Kidney (tissue), 14 donors: ENCODE results near the gene GPR68. TPM values are rescaled to one million over a fixed set of nuclear protein-coding genes. Genes with fewer than 3 reads are reported as not detected.

Experiments used
- DNase-seq, 5 donors: peaks; one replicate each; pipeline ENCODE4 v3.0.0-alpha.2; 2013 to 2020
- FAIRE-seq: peaks from 2 replicates; lab custom pipeline; 2012; peaks lifted over from hg19 to GRCh38; lab: Jason Lieb, UNC
- H3K27ac ChIP-seq, 2 donors: one replicate each; pipeline ENCODE4 v1.7.0; 2013; ENCODE audit warnings: low read depth in 2 of 2, low read length in 2 of 2, inconsistent platforms in 1 of 2
- H3K27me3 ChIP-seq: one replicate; pipeline ENCODE4 v1.7.1; 2013; ENCODE audit warnings: low read length, inconsistent platforms; ENCODE audit not compliant: control insufficient read depth, insufficient read depth
- H3K36me3 ChIP-seq, 3 donors: one replicate each; pipeline versions ENCODE4 v1.7.0 to v1.7.1; 2013; ENCODE audit warnings: low read length in 3 of 3, control low read depth in 1 of 3, inconsistent platforms in 1 of 3; ENCODE audit not compliant: insufficient read depth in 3 of 3, control insufficient read depth in 2 of 3
- H3K4me1 ChIP-seq, 3 donors: one replicate each; pipeline versions ENCODE4 v1.7.0 to v1.7.1; 2013; ENCODE audit warnings: low read length in 3 of 3, inconsistent platforms in 1 of 3, low read depth in 1 of 3; ENCODE audit not compliant: control insufficient read depth in 2 of 3, insufficient read depth in 2 of 3
- H3K4me3 ChIP-seq, 3 donors: one replicate each; pipeline versions ENCODE4 v1.7.0 to v1.8.1; 2013; ENCODE audit warnings: low read length in 3 of 3, control low read depth in 1 of 3, inconsistent platforms in 1 of 3
- H3K9ac ChIP-seq, 3 donors: one replicate each; pipeline versions ENCODE4 v1.7.0 to v1.7.1; 2013; ENCODE audit warnings: low read length in 3 of 3, control low read depth in 1 of 3, inconsistent platforms in 1 of 3
- H3K9me3 ChIP-seq, 3 donors: one replicate each; pipeline versions ENCODE4 v1.7.0 to v1.7.1; 2013; ENCODE audit warnings: low read length in 3 of 3, control low read depth in 1 of 3, inconsistent platforms in 1 of 3; ENCODE audit not compliant: control insufficient read depth in 2 of 3, insufficient read depth in 1 of 3
- CTCF ChIP-seq: IDR thresholded peaks from 3 replicates; pipeline ENCODE4 v1.5.1; 2012; ENCODE audit warnings: mild to moderate bottlenecking, moderate library complexity, borderline replicate concordance; ENCODE audit not compliant: insufficient read depth; ENCODE audit errors: extremely low read depth
- intact Hi-C: fragments of 100-400 bp; cut with DNase I; formaldehyde crosslinking; loops from one replicate; pipeline ENCODE4 v1.11.1; 2022
- polyA plus RNA-seq: library from polyadenylated mRNA; stranded (reverse); fragments of 350-450 nt; fragmentation: Illumina TruSeq; extraction: RNeasy Lipid Tissue Mini Kit (QIAGEN cat#74804); gene quantifications from one replicate; pipeline ENCODE4 v1.2.3, GENCODE V29; 2014; ENCODE audit warnings: low read depth, low replicate concordance; ENCODE audit not compliant: insufficient read depth
- total RNA-seq: library from RNA; stranded (reverse); fragmentation: NEBNext Ultra II Directional; extraction: Animal tissue kit (Norgen Biotek cat#: 25700); gene quantifications from one replicate; pipeline ENCODE4 v1.2.1, GENCODE V29; 2021
- donor health status: control.
- donor health status: control.
- donor health status: control.
- donor health status: control.
- donor health status: control.
- donor health status: DM: yes; HTN: yes; CAD: no.
- donor health status: Normal renal cell carcinoma (clear cell type).

Gene GPR68
- total and polyA plus RNA-seq, 2 donors from 2014 or later = 0.82 to 1.7 TPM

DNA sequence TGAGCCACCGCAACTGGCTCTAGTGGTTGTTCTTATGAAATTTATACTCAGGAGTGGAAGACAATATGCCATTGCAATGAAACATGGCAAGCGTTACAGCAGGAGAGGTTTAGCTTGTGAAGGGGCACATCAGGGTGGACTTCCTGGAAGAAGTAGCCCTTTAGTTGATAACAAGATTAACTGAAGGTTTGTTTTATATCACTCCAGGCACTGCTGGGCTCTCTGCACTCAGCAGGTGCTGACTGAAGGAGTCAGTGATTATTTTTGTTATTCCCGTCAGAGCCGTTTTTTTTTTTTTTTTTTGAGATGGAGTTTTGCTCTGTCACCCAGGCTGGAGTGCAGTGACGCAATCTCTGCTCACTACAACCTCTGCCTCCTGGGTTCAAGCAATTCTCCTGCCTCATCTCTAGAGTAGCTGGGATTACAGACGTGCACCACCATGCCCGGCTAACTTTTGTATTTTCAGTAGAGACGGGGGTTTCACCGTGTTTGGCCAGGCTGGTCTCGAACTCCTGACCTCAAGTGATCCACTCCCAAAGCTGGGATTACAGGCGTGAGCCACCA, 17.6 kb upstream of the GPR68 start:
- H3K27ac ChIP-seq = no peak overlapping the region
- no peak for DNase-seq
- H3K9me3 ChIP-seq = no peaks in the 10 kb centered on the region

DNA sequence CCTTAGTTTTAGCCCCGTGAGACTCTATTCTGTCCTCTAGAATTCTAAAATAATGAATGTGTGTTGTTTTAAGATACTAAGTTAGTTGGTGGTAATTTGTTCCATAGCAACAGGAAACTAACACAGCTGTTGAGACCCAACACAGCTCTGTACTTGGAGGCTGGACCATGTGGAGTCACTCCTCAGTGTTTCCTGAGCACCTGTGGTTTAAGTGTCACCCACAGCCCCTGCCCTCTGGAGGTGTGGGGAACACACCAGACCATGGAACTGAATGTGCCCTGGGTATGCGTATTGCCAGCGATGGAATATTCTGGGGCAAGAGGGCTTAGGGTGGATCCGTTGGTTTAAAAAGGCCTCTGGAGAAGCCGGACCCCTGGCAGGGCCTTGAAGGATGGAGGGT, 16.6 kb upstream of the GPR68 start:
- Histone ChIP-seq H3K9me3 (no peaks in the 10 kb centered on the region), H3K27ac (no peak overlapping the region), H3K27me3 (no peaks in the 10 kb centered on the region), H3K36me3 (no peaks in the 10 kb centered on the region), H3K9ac (no peak overlapping the region), H3K4me3 (no peak overlapping the region), H3K4me1 (peaks cover 0 to 7% (median 0%) of the 10 kb centered on the region in 3 donors)
- DNase-seq = no peak
- intact Hi-C loops = no loop called here
- no peak for FAIRE-seq
- TF ChIP-seq CTCF = no peak

More for the DNA sequence above, 17.6 kb upstream of the GPR68 start:
- peaks cover 0 to 7% (median 0%) of the 10 kb centered on the region in 3 donors for H3K4me1 ChIP-seq
- intact Hi-C loops = no loop called here
- no peak for FAIRE-seq
- no peak for TF ChIP-seq CTCF
- no peaks in the 10 kb centered on the region for H3K27me3 ChIP-seq
- no peaks in the 10 kb centered on the region for H3K36me3 ChIP-seq
- no peak overlapping the region for H3K9ac ChIP-seq
- H3K4me3 ChIP-seq = no peak overlapping the region

DNA sequence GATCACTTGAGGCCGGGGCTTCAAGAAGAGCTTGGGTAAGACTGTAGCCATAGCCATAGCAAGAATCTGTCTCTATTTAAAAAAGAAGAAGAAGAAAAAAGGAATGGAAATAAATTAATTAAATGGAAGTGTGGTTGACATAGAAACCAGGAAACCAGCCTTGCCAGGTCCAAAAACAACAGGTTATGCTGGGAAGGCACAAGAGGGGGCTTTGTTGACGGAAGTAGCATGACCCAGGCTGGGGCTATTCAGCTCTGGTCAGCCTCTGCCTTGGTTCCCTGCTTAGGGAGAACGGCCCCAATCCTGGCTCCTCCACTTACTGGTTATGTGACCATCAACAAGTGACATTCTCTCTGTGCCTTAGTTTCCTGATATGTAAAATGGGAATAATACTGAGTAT, 14.4 kb upstream of the GPR68 start:
- intact Hi-C loops = no loop called here
- FAIRE-seq (no peak), DNase-seq (no peak)
- H3K27me3 ChIP-seq = no peaks in the 10 kb centered on the region
- H3K4me1 ChIP-seq = peaks cover 0 to 2% (median 0%) of the 10 kb centered on the region in 3 donors
- H3K9me3 ChIP-seq = no peaks in the 10 kb centered on the region
- no peak for TF ChIP-seq CTCF
- H3K4me3 ChIP-seq = no peak overlapping the region
- H3K27ac ChIP-seq = no peak overlapping the region
- no peak overlapping the region for H3K9ac ChIP-seq
- H3K36me3 ChIP-seq = no peaks in the 10 kb centered on the region

DNA sequence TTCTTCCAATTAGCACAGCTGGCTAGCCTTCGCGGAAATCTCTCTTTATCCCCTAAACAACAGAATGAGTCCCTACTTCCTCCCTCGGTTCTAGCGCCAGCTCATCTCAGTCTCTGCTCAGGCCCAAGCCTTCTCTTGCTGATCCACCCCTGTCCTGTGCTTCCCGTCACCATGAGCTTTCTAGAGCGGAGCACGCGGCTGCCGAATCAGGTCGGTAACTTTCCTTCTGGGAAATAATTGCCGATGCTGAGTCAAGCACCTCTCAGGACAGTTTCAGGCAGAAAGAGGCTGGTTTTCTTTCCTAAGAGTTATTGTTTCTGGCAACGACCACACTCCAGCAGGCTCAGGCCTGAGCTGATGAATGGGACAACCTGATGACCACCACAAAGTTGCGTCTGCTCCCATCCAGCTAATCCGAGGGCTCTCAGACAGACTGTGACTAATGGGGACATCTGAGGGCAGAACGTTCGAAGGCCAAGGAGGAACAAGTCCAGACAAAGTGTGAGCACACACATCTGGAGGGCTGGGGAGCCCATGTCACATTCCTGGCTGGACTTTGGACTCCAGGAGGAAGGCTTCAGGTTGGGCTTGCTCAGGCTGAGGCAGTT, 13.6 kb upstream of the GPR68 start:
- Histone ChIP-seq H3K4me3 (no peak overlapping the region), H3K9me3 (no peaks in the 10 kb centered on the region), H3K4me1 (peaks cover 0 to 5% (median 0%) of the 10 kb centered on the region in 3 donors), H3K9ac (no peak overlapping the region), H3K27ac (no peak overlapping the region), H3K27me3 (no peaks in the 10 kb centered on the region), H3K36me3 (no peaks in the 10 kb centered on the region)
- TF ChIP-seq CTCF = no peak
- DNase-seq (peak in 2 of 5 donors; percentile 14 to 75), FAIRE-seq (no peak)
- intact Hi-C loops = no loop called here
